Tongue (tissue), 2 donors: ENCODE results near the gene UBXN6. TPM values are rescaled to one million over a fixed set of nuclear protein-coding genes. Genes with fewer than 3 reads are reported as not detected.

Source experiments
- DNase-seq: peaks from one replicate; pipeline ENCODE4 v3.0.0-alpha.2; 2015
- total RNA-seq: library from RNA; depleted of rRNA; stranded (reverse); fragments of >200 nt; gene quantifications from one replicate; pipeline ENCODE4 v1.2.3, GENCODE V29; 2014

UBXN6 gene
- total RNA-seq, 1 donor from 2014 or later = 92.2 TPM

GRCh38 chr19:4439243-4439642 is 18.4 kb downstream of the UBXN6 start:
- peak; percentile 61 for DNase-seq

- no peak for DNase-seq
Measured at GRCh38 chr19:4437103-4437502, 20.5 kb downstream of the UBXN6 start.

- no peak for DNase-seq
Measured at GRCh38 chr19:4436231-4436630, 21.4 kb downstream of the UBXN6 start.

GRCh38 chr19:4434391-4434790 is 23.2 kb downstream of the UBXN6 start:
- no peak for DNase-seq

GRCh38 chr19:4432918-4433506 is 24.6 kb downstream of the UBXN6 start:
- no peak for DNase-seq

GRCh38 chr19:4431808-4432674 is 25.6 kb downstream of the UBXN6 start:
- DNase-seq = peak; percentile 68

GRCh38 chr19:4431296-4431695 is 26.3 kb downstream of the UBXN6 start:
- no peak for DNase-seq

GRCh38 chr19:4430760-4431159 is 26.8 kb downstream of the UBXN6 start:
- no peak for DNase-seq

- DNase-seq = peak; percentile 30
Measured at GRCh38 chr19:4429771-4430171, 27.8 kb downstream of the UBXN6 start.

GRCh38 chr19:4429256-4429655 is 28.3 kb downstream of the UBXN6 start:
- no peak for DNase-seq

- no peak for DNase-seq
Measured at GRCh38 chr19:4428326-4428975, 29.1 kb downstream of the UBXN6 start.

- no peak for DNase-seq
Measured at GRCh38 chr19:4425537-4425936, 32.1 kb downstream of the UBXN6 start.

- DNase-seq = no peak
Measured at GRCh38 chr19:4423416-4424126, 34.0 kb downstream of the UBXN6 start.

- no peak for DNase-seq
Measured at GRCh38 chr19:4416268-4416667, 41.3 kb downstream of the UBXN6 start.

- DNase-seq = peak; percentile 56
Measured at GRCh38 chr19:4415352-4415751, 42.2 kb downstream of the UBXN6 start.

GRCh38 chr19:4414800-4415321 is 42.7 kb downstream of the UBXN6 start:
- peak; percentile 67 for DNase-seq

GRCh38 chr19:4414144-4414799 is 43.3 kb downstream of the UBXN6 start:
- DNase-seq = no peak

- DNase-seq = no peak
Measured at GRCh38 chr19:4413588-4413987, 44.0 kb downstream of the UBXN6 start.

- no peak for DNase-seq
Measured at GRCh38 chr19:4409123-4409933, 48.3 kb downstream of the UBXN6 start.

GRCh38 chr19:4406626-4407025 is 51.0 kb downstream of the UBXN6 start:
- DNase-seq = no peak

GRCh38 chr19:4405977-4406376 is 51.6 kb downstream of the UBXN6 start:
- no peak for DNase-seq
